ENCODE data around the gene MAGI1. TPM values are rescaled to one million over a fixed set of nuclear protein-coding genes. Genes with fewer than 3 reads are reported as not detected.

Gene MAGI1
- polyA plus RNA-seq, 1 of the 3 experiments (the other 2 are of a cell fraction): 10.3 TPM

DNA sequence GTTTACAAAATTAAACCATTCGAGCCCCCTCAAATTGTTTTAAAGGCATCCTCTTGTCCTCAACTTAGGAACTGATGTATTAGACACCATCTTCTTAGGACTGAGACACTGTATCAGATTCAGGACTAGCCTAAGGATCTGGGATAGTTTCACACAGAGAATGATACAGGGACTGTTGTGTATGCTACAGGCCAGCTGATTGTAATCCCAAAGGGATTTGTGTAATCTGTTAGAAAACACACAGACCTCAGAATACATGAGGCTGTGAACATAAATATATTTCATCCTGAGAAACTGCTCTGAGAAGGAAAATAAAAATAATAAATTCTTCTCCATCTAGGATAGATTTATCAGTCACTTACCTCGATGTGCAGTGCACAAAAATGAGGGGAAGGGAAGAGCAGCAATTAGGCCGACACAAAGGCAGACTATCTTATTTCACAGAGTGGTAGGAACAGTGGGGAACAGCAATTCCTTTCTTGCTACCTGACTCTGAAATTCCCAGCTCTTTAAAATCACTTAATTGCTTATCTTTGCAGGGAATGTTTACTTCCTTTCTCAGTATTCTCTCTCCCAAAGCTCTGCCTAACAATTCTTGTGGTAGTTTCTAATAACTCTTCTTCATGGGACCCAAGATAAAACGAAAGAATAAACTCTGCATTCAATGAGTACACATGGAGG, 322.5 kb downstream of the MAGI1 start (continued):
- no peak for TF ChIP-seq NRF1 (IDR thresholded peaks at IDR 0.05; ENCODE audit: low read depth, low read length)

- ChIA-PET POLR2A (interaction anchor here (0.6 kb wide), 1 partner anchor 1818 kb away, joined by 3 read pairs; no protein-coding TSS in a partner anchor), CTCF (interaction anchor here (1.6 to 2.1 kb wide), 2 partner anchors 13 to 18 kb away, joined by 5 to 8 read pairs; no protein-coding TSS in a partner anchor)
- H4K20me1 ChIP-seq (ENCODE audit: insufficient read depth): no peaks in the 10 kb centered on the region
- no peaks in the 10 kb centered on the region for H3K9me2 ChIP-seq
- peak overlapping the region in 1 of 2 experiments; percentile 69; a peak in 1 of 4 replicates for H3K27ac ChIP-seq (ENCODE audit: low read depth in 2 of 2, low read length in 1 of 2)
- H3K9me3 ChIP-seq: no peaks in the 10 kb centered on the region
- H3K79me2 ChIP-seq (ENCODE audit: insufficient read depth): no peaks in the 10 kb centered on the region
- no peaks in the 10 kb centered on the region for H3K36me3 ChIP-seq (replicated peaks in 1 of 2; ENCODE audit: control insufficient read depth in 1 of 2, insufficient read depth in 2 of 2, low read length in 1 of 2)
- H3F3A ChIP-seq (replicated peaks; ENCODE audit: insufficient read depth): no peaks in the 10 kb centered on the region
- 87% methylated on average over 5 of the region's 6 CpGs for WGBS (ENCODE audit: low lambda C conversion rate)
- H3K27me3 ChIP-seq (ENCODE audit: insufficient read depth): no peaks in the 10 kb centered on the region
- H3K4me2 ChIP-seq: no peak overlapping the region; the same call in 1 of the 2 replicates
- no peak overlapping the region for H3K9ac ChIP-seq
- TF ChIP-seq TAF1 (IDR thresholded peaks at IDR 0.05; ENCODE audit: borderline replicate concordance, low read depth, low read length) (no peak), USF1 (IDR thresholded peaks at IDR 0.05; ENCODE audit: borderline replicate concordance, low read depth) (no peak), MXI1 (IDR thresholded peaks at IDR 0.05; ENCODE audit: low read depth, low read length) (no peak)
- DNase-seq: no peak
- peaks cover 0 to 15% of the 10 kb centered on the region in 2 experiments; a peak in 2 of 4 replicates for H3K4me1 ChIP-seq (ENCODE audit: control insufficient read depth in 1 of 2, insufficient read depth in 2 of 2, low read depth in 1 of 2, low read length in 1 of 2)
- no peak overlapping the region for H2AFZ ChIP-seq (ENCODE audit: low read depth)
- no peak overlapping the region for H3K4me3 ChIP-seq (ENCODE audit: low read depth in 2 of 2, low read length in 1 of 2)
Measured at GRCh38 chr3:65714134-65714533, 324.6 kb downstream of the MAGI1 start.

DNA sequence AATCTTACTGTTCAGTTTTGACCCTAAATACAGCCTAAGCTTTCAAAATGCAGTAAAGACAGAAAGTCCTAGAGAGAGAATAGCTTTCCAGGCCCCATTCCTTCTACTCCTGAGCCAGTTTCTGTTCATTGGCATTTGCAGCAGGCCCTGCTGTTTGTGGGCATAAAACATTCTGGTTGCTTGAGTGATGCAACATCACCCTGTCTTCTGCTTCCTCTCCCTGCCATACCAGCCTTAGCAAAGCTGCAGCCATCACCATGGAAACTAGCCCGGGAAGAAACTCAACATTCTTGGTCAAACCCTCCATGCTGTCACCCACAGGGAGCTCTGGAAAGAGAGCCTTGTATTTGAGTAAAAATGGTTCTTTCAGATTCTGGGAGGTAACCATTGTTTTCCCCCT, 325.7 kb downstream of the MAGI1 start:
- H3K9me3 ChIP-seq: no peaks in the 10 kb centered on the region
- no peaks in the 10 kb centered on the region for H3K27me3 ChIP-seq (ENCODE audit: insufficient read depth)
- 22% methylated on average over 1 of the region's 1 CpG for WGBS (ENCODE audit: low lambda C conversion rate)
- no peaks in the 10 kb centered on the region for H4K20me1 ChIP-seq (ENCODE audit: insufficient read depth)
- ChIA-PET POLR2A (no interaction called here), CTCF (interaction anchor here (1.1 to 2.1 kb wide), 3 partner anchors 10 to 274 kb away, joined by 3 to 8 read pairs (median 3); no protein-coding TSS in a partner anchor)
- no peaks in the 10 kb centered on the region for H3K9me2 ChIP-seq
- H3K9ac ChIP-seq: no peak overlapping the region
- peak overlapping the region; percentile 29; the same call in 1 of the 2 replicates for H3K4me2 ChIP-seq
- no peaks in the 10 kb centered on the region for H3F3A ChIP-seq (replicated peaks; ENCODE audit: insufficient read depth)
- H3K4me1 ChIP-seq (ENCODE audit: control insufficient read depth in 1 of 2, insufficient read depth in 2 of 2, low read depth in 1 of 2, low read length in 1 of 2): peaks cover 0 to 15% of the 10 kb centered on the region in 2 experiments; a peak in 2 of 4 replicates
- no peaks in the 10 kb centered on the region for H3K36me3 ChIP-seq (replicated peaks in 1 of 2; ENCODE audit: control insufficient read depth in 1 of 2, insufficient read depth in 2 of 2, low read length in 1 of 2)
- H2AFZ ChIP-seq (ENCODE audit: low read depth): no peak overlapping the region
- TF ChIP-seq USF1 (IDR thresholded peaks at IDR 0.05; ENCODE audit: borderline replicate concordance, low read depth) (no peak), PBX3 (IDR thresholded peaks at IDR 0.05) (0 out of 2 replicates have a peak, but pooled peaks have one; percentile 8)
- H3K27ac ChIP-seq (ENCODE audit: low read depth in 2 of 2, low read length in 1 of 2): peak overlapping the region in 1 of 2 experiments; percentile 69; a peak in 2 of 4 replicates
- H3K4me3 ChIP-seq (ENCODE audit: low read depth in 2 of 2, low read length in 1 of 2): no peak overlapping the region
- no peak for DNase-seq
- H3K79me2 ChIP-seq (ENCODE audit: insufficient read depth): no peaks in the 10 kb centered on the region

Data from SK-N-SH (cell line).